Calu3 (cell line): ENCODE measurements around the gene RPS3A. TPM values are rescaled to one million over a fixed set of nuclear protein-coding genes. Genes with fewer than 3 reads are reported as not detected.

Source experiments
- BruUV-seq: library from RNA; stranded (reverse); fragments of 400-500 nt; replicated peaks from 2 replicates; lab custom pipeline; 2021; lab: Mats Ljungman, UMichigan
- CTCF ChIA-PET: fragments of 300-600 bp; sonication (Branson Sonifier 250); formaldehyde crosslinking; loops from one replicate; lab custom pipeline; 2022; ENCODE audit warnings: antibody characterized with exemption; lab: Charles Lee
- DNase-seq: peaks from one replicate; pipeline ENCODE4 v3.0.0; 2022
- H3K27ac Mint-ChIP-seq: one replicate; pipeline ENCODE4 v1.8.0; 2022; ENCODE audit warnings: mixed read lengths; ENCODE audit not compliant: unreplicated experiment
- H3K27me3 Mint-ChIP-seq: one replicate; pipeline ENCODE4 v1.8.0; 2022; ENCODE audit warnings: mixed read lengths; ENCODE audit not compliant: unreplicated experiment
- H3K36me3 Mint-ChIP-seq: one replicate; pipeline ENCODE4 v1.8.0; 2022; ENCODE audit warnings: mild to moderate bottlenecking, moderate library complexity, mixed read lengths; ENCODE audit not compliant: insufficient read depth, unreplicated experiment
- H3K4me1 Mint-ChIP-seq: one replicate; pipeline ENCODE4 v1.8.0; 2022; ENCODE audit warnings: mild to moderate bottlenecking, low read depth, mixed read lengths; ENCODE audit not compliant: unreplicated experiment
- H3K4me3 Mint-ChIP-seq: one replicate; pipeline ENCODE4 v1.8.0; 2022; ENCODE audit warnings: mild to moderate bottlenecking, low read depth, moderate library complexity, mixed read lengths; ENCODE audit not compliant: unreplicated experiment
- H3K9me3 Mint-ChIP-seq: one replicate; pipeline ENCODE4 v1.8.0; 2022; ENCODE audit warnings: low read depth, mixed read lengths; ENCODE audit not compliant: unreplicated experiment
- CTCF ChIP-seq: fragments of 200-600 bp; IDR thresholded peaks from one replicate; pipeline ENCODE4 v1.8.0; 2022; ENCODE audit warnings: antibody characterized with exemption; ENCODE audit not compliant: unreplicated experiment
- intact Hi-C: fragments of 100-400 bp; cut with micrococcal nuclease; formaldehyde crosslinking; loops from one replicate; pipeline ENCODE4 v1.10.0; 2022; ENCODE audit not compliant: unreplicated experiment
- total RNA-seq: library from RNA; stranded (reverse); gene quantifications from 2 replicates; pipeline ENCODE4 v1.2.3, GENCODE V29; 2022

The RPS3A gene
- total RNA-seq, 1 experiment from 2014 or later, result 862 TPM

DNA sequence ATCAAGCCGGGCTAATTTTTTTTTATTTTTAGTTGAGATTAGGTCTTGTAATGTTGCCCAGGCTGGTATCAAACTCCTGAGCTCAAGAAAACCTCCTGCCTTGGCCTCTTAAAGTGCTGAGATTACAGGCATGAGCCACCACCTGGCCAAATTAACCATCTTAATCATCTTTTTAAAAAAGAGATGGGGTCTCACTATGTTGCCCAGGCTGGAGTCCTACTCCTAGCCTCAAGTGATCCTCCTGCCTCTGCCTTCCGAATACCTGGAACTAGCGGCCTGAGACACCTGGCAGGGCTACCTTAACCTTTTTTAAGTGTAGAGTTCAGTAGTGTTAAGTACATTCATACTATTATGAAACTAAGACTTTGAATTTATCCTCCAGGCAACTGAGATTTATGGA, 1.7 kb upstream of the RPS3A start:
- Mint-ChIP-seq H3K4me3 (no peak overlapping the region), H3K9me3 (no peaks in the 10 kb centered on the region), H3K27ac (no peak overlapping the region), H3K36me3 (peaks cover 41% of the 10 kb centered on the region), H3K4me1 (peaks cover 6% of the 10 kb centered on the region), H3K27me3 (no peaks in the 10 kb centered on the region)
- intact Hi-C loops, result no loop called here
- CTCF ChIA-PET, result no interaction called here
- DNase-seq, result no peak
- no peak for TF ChIP-seq CTCF
- no TSS peak for BruUV-seq

DNA sequence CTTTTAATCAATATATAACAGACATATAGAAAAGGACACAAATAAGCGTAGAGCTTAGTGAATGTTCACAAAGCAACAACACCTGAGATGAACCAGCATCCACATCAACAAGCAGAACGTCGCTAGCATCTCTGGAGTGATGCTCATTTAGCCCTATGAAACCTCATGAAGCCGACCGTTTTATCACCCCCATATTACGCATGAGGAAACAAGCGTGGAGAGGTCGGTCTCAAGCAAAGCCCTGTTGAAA, 524 bp upstream of the RPS3A start:
- Mint-ChIP-seq H3K9me3 (no peaks in the 10 kb centered on the region), H3K36me3 (peaks cover 51% of the 10 kb centered on the region), H3K27me3 (no peaks in the 10 kb centered on the region), H3K27ac (peak overlapping the region; percentile 99), H3K4me1 (peaks cover 6% of the 10 kb centered on the region), H3K4me3 (peak overlapping the region; percentile 82)
- intact Hi-C loops, result no loop called here
- no peak for DNase-seq
- TF ChIP-seq CTCF, result no peak
- no TSS peak for BruUV-seq
- CTCF ChIA-PET, result no interaction called here

GRCh38 chr4:151099976-151100417, 569 bp downstream of the RPS3A start:
- peaks cover 62% of the 10 kb centered on the region for H3K36me3 Mint-ChIP-seq
- no peak for DNase-seq
- H3K27ac Mint-ChIP-seq, result peak overlapping the region; percentile 99
- peaks cover 6% of the 10 kb centered on the region for H3K4me1 Mint-ChIP-seq
- no TSS peak for BruUV-seq
- intact Hi-C loops, result loop anchor here (2.0 kb wide), 1 partner anchor 85 kb away; the partner anchor contains the start of gene LRBA
- no peak for TF ChIP-seq CTCF
- peak overlapping the region; percentile 82 for H3K4me3 Mint-ChIP-seq
- CTCF ChIA-PET, result interaction anchor here (0.6 kb wide), 1 partner anchor 16 kb away, joined by 4 read pairs; no protein-coding TSS in a partner anchor
- no peaks in the 10 kb centered on the region for H3K27me3 Mint-ChIP-seq
- no peaks in the 10 kb centered on the region for H3K9me3 Mint-ChIP-seq

GRCh38 chr4:151100531-151100930, 1.1 kb downstream of the RPS3A start:
- CTCF ChIA-PET, result interaction anchor here (0.6 kb wide), 1 partner anchor 16 kb away, joined by 4 read pairs; no protein-coding TSS in a partner anchor
- Mint-ChIP-seq H3K9me3 (no peaks in the 10 kb centered on the region), H3K4me3 (peak overlapping the region; percentile 82), H3K27me3 (no peaks in the 10 kb centered on the region), H3K36me3 (peaks cover 65% of the 10 kb centered on the region), H3K27ac (peak overlapping the region; percentile 99), H3K4me1 (peaks cover 6% of the 10 kb centered on the region)
- no peak for DNase-seq
- BruUV-seq, result TSS peak; percentile 31
- TF ChIP-seq CTCF, result no peak
- intact Hi-C loops, result loop anchor here (2.0 kb wide), 1 partner anchor 86 kb away; the partner anchor contains the start of gene LRBA
